Chondrocyte (in vitro differentiated cells): ENCODE data around the gene TMPRSS11A. TPM values are rescaled to one million over a fixed set of nuclear protein-coding genes. Genes with fewer than 3 reads are reported as not detected.

ENCODE experiments used
- DNase-seq: peaks from one replicate; pipeline ENCODE4 v3.0.0; 2021; ENCODE audit warnings: mixed read lengths, low spot score
- H3K27ac Mint-ChIP-seq: one replicate; pipeline ENCODE4 v1.8.0; 2021; ENCODE audit warnings: mild to moderate bottlenecking, moderate library complexity, mixed read lengths; ENCODE audit not compliant: unreplicated experiment
- H3K27me3 Mint-ChIP-seq: 2 replicates; pipeline ENCODE4 v1.8.0; 2021; ENCODE audit warnings: low read depth, mixed read lengths
- H3K36me3 Mint-ChIP-seq: 2 replicates; pipeline ENCODE4 v1.8.0; 2021; ENCODE audit warnings: low read depth, mixed read lengths
- H3K4me1 Mint-ChIP-seq: 2 replicates; pipeline ENCODE4 v1.8.0; 2021; ENCODE audit warnings: low read depth, mild to moderate bottlenecking, mixed read lengths
- H3K4me3 Mint-ChIP-seq: one replicate; pipeline ENCODE4 v1.8.0; 2021; ENCODE audit warnings: mild to moderate bottlenecking, moderate library complexity, mixed read lengths; ENCODE audit not compliant: unreplicated experiment
- H3K9me3 Mint-ChIP-seq: 2 replicates; pipeline ENCODE4 v1.8.0; 2021; ENCODE audit warnings: low read depth, mixed read lengths
- total RNA-seq: library from RNA; stranded (reverse); gene quantifications from 3 replicates; pipeline ENCODE4 v1.2.1, GENCODE V29; 2021
- TF ChIP-seq, protein P1 (sequence below): fragments of 200-600 bp; sonication (generic); IDR thresholded peaks from 2 replicates; pipeline ENCODE4 v1.5.0; 2021; ENCODE audit warnings: antibody characterized with exemption, mild to moderate bottlenecking, moderate library complexity

Gene TMPRSS11A
- total RNA-seq, 1 donor from 2014 or later, result not detected

- DNase-seq, result no peak
- TF ChIP-seq, protein P1, sequence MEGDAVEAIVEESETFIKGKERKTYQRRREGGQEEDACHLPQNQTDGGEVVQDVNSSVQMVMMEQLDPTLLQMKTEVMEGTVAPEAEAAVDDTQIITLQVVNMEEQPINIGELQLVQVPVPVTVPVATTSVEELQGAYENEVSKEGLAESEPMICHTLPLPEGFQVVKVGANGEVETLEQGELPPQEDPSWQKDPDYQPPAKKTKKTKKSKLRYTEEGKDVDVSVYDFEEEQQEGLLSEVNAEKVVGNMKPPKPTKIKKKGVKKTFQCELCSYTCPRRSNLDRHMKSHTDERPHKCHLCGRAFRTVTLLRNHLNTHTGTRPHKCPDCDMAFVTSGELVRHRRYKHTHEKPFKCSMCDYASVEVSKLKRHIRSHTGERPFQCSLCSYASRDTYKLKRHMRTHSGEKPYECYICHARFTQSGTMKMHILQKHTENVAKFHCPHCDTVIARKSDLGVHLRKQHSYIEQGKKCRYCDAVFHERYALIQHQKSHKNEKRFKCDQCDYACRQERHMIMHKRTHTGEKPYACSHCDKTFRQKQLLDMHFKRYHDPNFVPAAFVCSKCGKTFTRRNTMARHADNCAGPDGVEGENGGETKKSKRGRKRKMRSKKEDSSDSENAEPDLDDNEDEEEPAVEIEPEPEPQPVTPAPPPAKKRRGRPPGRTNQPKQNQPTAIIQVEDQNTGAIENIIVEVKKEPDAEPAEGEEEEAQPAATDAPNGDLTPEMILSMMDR, result no peak
- peaks cover 14% of the 10 kb centered on the region for H3K9me3 Mint-ChIP-seq
- no peak overlapping the region for H3K27ac Mint-ChIP-seq
- H3K4me3 Mint-ChIP-seq, result no peak overlapping the region
- peaks cover 7% of the 10 kb centered on the region for H3K27me3 Mint-ChIP-seq
- H3K36me3 Mint-ChIP-seq, result no peaks in the 10 kb centered on the region
- H3K4me1 Mint-ChIP-seq, result no peaks in the 10 kb centered on the region
These were observed 20.0 kb upstream of the TMPRSS11A start for GRCh38 chr4:67983333-67983732.

DNA sequence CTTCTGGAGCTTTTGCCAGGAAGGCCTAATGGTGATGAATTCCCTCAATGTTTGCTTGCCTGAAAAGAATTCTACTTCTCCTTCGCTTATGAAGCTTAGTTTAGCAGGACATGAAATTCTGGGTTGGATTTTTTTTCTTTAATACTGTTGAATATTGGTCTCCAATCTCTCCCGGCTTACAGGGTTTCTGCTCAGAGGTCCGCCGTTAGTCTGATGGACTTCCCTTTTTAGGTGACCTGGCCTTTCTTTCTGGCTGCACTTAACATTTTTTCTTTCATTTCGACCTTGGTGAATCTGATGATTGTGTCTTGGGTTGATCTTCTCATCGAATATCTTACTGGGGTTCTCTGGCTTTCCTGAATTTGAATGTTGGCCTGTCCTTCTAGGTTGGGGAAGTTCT, 17.2 kb upstream of the TMPRSS11A start:
- H3K36me3 Mint-ChIP-seq, result no peaks in the 10 kb centered on the region
- no peaks in the 10 kb centered on the region for H3K4me1 Mint-ChIP-seq
- no peak for DNase-seq
- H3K27me3 Mint-ChIP-seq, result peaks cover 4% of the 10 kb centered on the region
- no peak overlapping the region for H3K4me3 Mint-ChIP-seq
- H3K9me3 Mint-ChIP-seq, result peaks cover 25% of the 10 kb centered on the region
- TF ChIP-seq, protein P1, result no peak
- H3K27ac Mint-ChIP-seq, result no peak overlapping the region

- peaks cover 23% of the 10 kb centered on the region for H3K9me3 Mint-ChIP-seq
- H3K27me3 Mint-ChIP-seq, result no peaks in the 10 kb centered on the region
These were observed 10.3 kb upstream of the TMPRSS11A start for GRCh38 chr4:67973608-67974007.

GRCh38 chr4:67954890-67955289, 8.4 kb downstream of the TMPRSS11A start:
- no peak overlapping the region for H3K27ac Mint-ChIP-seq
- H3K4me1 Mint-ChIP-seq, result no peaks in the 10 kb centered on the region
- no peak for DNase-seq
- H3K27me3 Mint-ChIP-seq, result no peaks in the 10 kb centered on the region
- H3K4me3 Mint-ChIP-seq, result no peak overlapping the region
- peaks cover 5% of the 10 kb centered on the region for H3K9me3 Mint-ChIP-seq
- no peaks in the 10 kb centered on the region for H3K36me3 Mint-ChIP-seq
- TF ChIP-seq, protein P1, result no peak

More at GRCh38 chr4:67973608-67974007, 10.3 kb upstream of the TMPRSS11A start:
- TF ChIP-seq, protein P1, result no peak
- no peak overlapping the region for H3K4me3 Mint-ChIP-seq
- H3K27ac Mint-ChIP-seq, result no peak overlapping the region
- H3K4me1 Mint-ChIP-seq, result no peaks in the 10 kb centered on the region
- H3K36me3 Mint-ChIP-seq, result no peaks in the 10 kb centered on the region
- no peak for DNase-seq

DNA sequence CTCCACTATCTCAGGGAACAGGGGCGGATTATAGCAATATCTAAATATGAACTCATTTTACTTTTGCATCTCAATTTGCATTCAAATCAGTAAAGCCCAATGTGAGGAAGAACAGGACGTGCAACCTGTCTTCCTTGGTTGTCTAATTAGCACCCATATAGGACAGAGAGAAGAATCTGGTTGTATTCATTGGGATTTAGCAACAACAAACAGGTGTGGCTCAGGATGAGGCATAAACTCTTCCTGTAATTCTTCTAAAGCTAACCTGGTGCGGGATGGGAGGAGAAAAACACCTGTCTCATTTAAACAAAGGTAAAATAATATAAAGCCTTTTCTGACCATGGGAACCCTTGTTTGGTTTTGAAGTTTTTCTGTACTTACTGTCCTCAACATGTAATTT, 22.2 kb downstream of the TMPRSS11A start:
- no peak overlapping the region for H3K4me3 Mint-ChIP-seq
- H3K4me1 Mint-ChIP-seq, result no peaks in the 10 kb centered on the region
- peaks cover 13% of the 10 kb centered on the region for H3K9me3 Mint-ChIP-seq
- TF ChIP-seq, protein P1, result no peak
- peaks cover 2% of the 10 kb centered on the region for H3K27me3 Mint-ChIP-seq
- H3K36me3 Mint-ChIP-seq, result peaks cover 2% of the 10 kb centered on the region
- no peak for DNase-seq
- no peak overlapping the region for H3K27ac Mint-ChIP-seq
